Measurements from ENCODE around the gene TMA7. TPM values are rescaled to one million over a fixed set of nuclear protein-coding genes. Genes with fewer than 3 reads are reported as not detected.
"Not testable (repeated sequence)": the region's sequence is repeated elsewhere in the genome, so short reads cannot be mapped to it uniquely, and the experiment has no call there.

Gene TMA7
- polyA plus RNA-seq, 1 donor from 2014 or later, result 1,747 TPM

DNA sequence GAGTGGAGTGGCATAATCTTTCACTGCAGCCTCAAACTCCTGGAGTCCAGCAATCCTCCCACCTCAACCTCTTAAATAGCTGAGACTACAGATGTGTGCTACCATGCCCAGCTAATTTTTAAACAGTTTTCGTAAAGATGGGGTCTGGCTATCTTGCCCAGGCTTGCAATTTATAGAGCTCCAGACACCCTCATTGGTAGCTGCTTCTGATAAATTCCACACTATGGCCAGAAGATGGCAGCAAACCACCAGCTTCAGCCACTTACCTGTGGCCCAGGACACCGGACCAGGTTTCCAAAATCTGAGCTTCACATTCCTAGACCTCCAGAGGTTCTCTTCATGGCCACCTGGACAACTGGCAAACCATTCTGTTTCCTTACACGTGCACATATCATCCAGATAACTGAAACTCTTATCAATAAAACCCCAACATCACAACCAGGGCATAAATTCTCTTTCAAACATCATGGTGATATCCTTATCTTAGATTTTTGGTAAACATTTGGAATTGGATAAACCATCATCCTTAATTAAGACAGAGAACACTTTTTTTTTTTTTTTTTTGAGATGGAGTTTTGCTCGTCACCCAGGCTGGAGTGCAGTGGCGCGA lies 39.1 kb upstream of the TMA7 start:
- TF ChIP-seq CTCF (IDR thresholded peaks at IDR 0.05; ENCODE audit: poor library complexity, severe bottlenecking) (peak; percentile 74), MXI1 (conservative IDR thresholded peaks at IDR 0.05; ENCODE audit: poor library complexity, severe bottlenecking) (no peak), REST (IDR thresholded peaks at IDR 0.05; ENCODE audit: borderline replicate concordance) (no peak), EP300 (conservative IDR thresholded peaks at IDR 0.05; ENCODE audit: poor library complexity, severe bottlenecking) (no peak), SMC3 (conservative IDR thresholded peaks at IDR 0.05; ENCODE audit: poor library complexity) (peak; percentile 65), RAD21 (conservative IDR thresholded peaks at IDR 0.05) (peak; percentile 67), POLR2AphosphoS5 (IDR thresholded peaks at IDR 0.05) (no peak), EZH2 (IDR thresholded peaks at IDR 0.05; ENCODE audit: borderline replicate concordance, insufficient read depth, low read length, poor library complexity, severe bottlenecking) (no peak), TAF1 (IDR thresholded peaks at IDR 0.05; ENCODE audit: low read depth) (no peak)
- Histone ChIP-seq H2AFZ (ENCODE audit: low read depth, low read length) (no peak overlapping the region), H3K79me2 (replicated peaks; ENCODE audit: insufficient read depth, low read length) (no peaks in the 10 kb centered on the region), H3K27ac (ENCODE audit: low read length) (no peak overlapping the region), H4K20me1 (ENCODE audit: insufficient read depth) (no peaks in the 10 kb centered on the region), H3F3A (ENCODE audit: insufficient read depth, low read length, poor library complexity, severe bottlenecking) (no peaks in the 10 kb centered on the region), H3K27me3 (ENCODE audit: insufficient read depth, low read depth, low read length) (no peaks in the 10 kb centered on the region), H3K9me3 (ENCODE audit: low read length) (no peaks in the 10 kb centered on the region), H3K36me3 (ENCODE audit: insufficient read depth, low read length) (peaks cover 5% of the 10 kb centered on the region), H3K9ac (ENCODE audit: low read length) (no peak overlapping the region), H3K9me2 (ENCODE audit: insufficient read depth, low read length) (no peaks in the 10 kb centered on the region), H3K4me2 (ENCODE audit: low read length) (no peak overlapping the region), H3K4me3 (ENCODE audit: low read length) (no peak overlapping the region)

- not testable (repeated sequence) for H3K36me3 ChIP-seq (ENCODE audit: insufficient read depth, low read length); H4K20me1 ChIP-seq (ENCODE audit: insufficient read depth); H2AFZ ChIP-seq (ENCODE audit: low read depth, low read length); H3F3A ChIP-seq (ENCODE audit: insufficient read depth, low read length, poor library complexity, severe bottlenecking); H3K9me3 ChIP-seq (ENCODE audit: low read length); H3K27ac ChIP-seq (ENCODE audit: low read length); H3K4me2 ChIP-seq (ENCODE audit: low read length); H3K79me2 ChIP-seq (replicated peaks; ENCODE audit: insufficient read depth, low read length); H3K9ac ChIP-seq (ENCODE audit: low read length); H3K9me2 ChIP-seq (ENCODE audit: insufficient read depth, low read length); H3K4me3 ChIP-seq (ENCODE audit: low read length); H3K27me3 ChIP-seq (ENCODE audit: insufficient read depth, low read depth, low read length)
These were observed 38.6 kb upstream of the TMA7 start for GRCh38 chr3:48401434-48401901.

Data from neural cell (in vitro differentiated cells).